Non-pigmented ciliary epithelial cell (primary cell): ENCODE data around the gene IL17REL.

Source experiments
- DNase-seq: peaks from one replicate; pipeline ENCODE4 v3.0.0-alpha.2; 2010; ENCODE audit warnings: low read depth

Gene IL17REL

DNA sequence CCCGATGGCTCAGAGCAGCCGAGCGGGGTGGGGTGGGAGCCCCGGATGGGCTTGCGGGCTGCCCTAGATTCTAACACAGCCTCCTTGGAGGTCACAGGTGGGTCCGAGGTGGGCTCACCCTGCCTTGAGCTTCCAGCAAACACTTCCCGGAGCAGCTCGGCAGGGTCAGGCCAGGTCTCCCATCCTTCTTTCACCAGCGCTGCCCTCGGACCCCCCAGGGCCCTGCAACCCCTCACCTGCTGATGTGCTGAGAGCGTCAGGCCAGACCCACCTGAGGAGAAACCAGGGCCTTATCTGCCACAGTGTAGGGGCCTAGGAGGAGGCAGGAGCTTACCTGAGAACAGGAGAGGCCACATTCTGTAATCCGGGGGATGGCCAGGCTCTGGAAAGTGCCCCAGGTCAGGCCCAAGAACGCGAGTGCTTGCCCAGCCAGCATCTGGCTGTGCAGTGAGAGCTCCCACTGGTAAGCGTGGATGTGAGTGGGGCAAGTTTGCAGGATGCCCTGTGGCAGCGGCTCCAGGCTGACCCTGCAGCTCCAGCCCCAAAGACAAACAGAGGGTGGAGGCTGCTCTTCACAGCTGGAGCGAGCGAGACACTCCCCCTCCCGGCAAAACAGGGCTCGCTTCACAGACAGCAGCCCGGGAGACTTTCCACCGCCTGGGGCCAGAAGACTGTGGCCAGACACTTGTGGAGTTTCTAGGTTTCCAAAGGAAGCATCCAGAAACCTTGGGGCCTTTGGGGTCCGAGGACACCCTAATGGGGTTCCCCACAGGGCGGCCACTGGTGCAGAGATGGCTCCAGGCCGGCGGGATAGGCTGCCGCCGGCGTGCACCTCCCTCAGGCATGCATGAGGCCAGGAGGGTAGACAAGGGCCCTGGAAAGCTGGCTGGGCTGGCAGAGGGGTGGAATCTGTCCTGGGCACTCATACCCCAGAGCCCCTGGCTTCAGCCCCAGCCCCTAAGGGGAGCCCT is at the start of gene IL17REL:
Gene IL17REL, minus strand, starts transcription at position 555 of the 971 bp plus-strand sequence. Its CDS starts 119 bp downstream, at position 436.
- no peak for DNase-seq

GRCh38 chr22:50061824-50062355 is 49.3 kb upstream of the IL17REL start:
- no peak for DNase-seq

- no peak for DNase-seq
Observed at GRCh38 chr22:50061141-50061823, 48.7 kb upstream of the IL17REL start.

GRCh38 chr22:50060441-50061140 is 48.0 kb upstream of the IL17REL start:
- no peak for DNase-seq

DNA sequence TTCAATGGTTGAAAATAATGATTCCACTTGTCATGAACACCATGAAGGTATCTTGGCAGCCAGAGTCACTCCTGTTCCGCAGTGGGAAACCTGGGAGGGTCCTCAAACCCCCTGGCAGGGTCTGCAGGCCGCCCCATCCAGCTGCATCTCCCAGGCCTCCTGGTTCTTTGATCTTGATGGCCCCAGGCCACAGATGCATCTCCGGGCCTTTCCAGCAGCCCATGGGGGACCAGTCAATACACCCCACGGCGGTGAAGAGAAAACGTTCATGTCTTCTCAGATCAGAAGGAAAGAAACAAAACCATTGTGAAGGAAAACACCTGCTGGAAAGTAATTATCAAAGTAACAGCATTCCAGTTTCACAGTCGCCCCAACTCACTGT is 47.3 kb upstream of the IL17REL start:
- no peak for DNase-seq

- DNase-seq = no peak
Observed at GRCh38 chr22:50058906-50059880, 46.6 kb upstream of the IL17REL start.

GRCh38 chr22:50058061-50058905 is 45.7 kb upstream of the IL17REL start, which contains the start of gene TTLL8:
TTLL8 (minus strand) TSS chr22:50058298.
- DNase-seq = no peak

GRCh38 chr22:50057278-50058060 is 44.9 kb upstream of the IL17REL start:
- DNase-seq = no peak

DNA sequence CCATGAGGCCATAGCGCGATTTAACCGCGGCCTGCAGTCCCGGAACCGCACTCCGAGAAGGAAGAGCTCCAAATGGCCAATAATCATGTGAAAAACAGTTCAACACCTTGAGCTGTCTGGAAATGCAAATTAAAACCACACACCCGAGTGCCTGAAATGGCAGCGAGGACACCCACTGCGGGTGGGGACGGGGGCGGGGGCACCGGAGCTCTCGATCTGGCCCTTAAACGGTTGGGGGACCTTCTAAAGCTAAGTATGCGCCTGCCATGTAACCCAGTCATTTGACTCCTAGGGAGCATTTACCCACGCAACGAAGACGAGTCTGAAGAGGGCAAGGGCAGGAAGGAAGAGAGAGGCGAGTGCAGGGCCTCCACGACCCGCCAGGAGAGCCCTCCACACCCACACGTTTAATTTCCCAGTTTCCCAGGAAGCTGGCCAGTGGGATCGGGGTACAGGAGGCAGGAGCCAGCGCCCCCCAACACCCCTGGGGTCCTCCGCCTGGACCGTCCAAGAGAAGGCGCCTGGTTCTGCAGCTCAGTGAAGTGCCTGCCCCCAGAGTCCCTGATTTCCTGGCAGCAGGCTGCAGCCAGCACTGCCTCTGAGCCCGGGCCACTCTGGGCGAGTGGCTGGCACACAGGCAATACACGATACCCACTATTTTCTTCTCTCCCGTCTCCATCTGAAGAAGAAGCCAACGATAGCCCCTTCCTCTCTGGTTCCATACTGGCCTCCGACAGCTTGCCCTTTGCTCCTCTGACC is 43.8 kb upstream of the IL17REL start:
- no peak for DNase-seq

GRCh38 chr22:50053861-50054260 is 41.3 kb upstream of the IL17REL start:
- DNase-seq = no peak

DNA sequence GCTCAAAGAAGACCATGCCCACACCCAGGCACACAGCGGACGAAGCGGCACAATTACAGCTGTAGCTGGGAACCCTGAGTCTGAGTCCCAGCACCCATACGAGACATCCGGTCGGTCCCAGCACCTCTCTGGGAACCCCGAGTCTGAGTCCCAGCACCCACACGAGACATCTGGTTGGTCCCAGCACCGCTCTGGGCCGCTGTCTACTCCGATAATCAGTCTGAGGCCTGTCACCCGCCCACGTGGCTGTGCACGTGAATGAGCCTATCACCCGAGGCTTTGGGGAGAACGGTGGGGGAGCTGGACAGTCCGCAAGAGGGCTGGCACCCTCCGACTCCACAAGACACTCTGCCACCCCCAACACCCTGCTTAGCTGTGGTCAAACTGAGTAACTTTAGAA is 39.4 kb upstream of the IL17REL start:
- no peak for DNase-seq

GRCh38 chr22:50049299-50050195 is 37.0 kb upstream of the IL17REL start:
- DNase-seq = no peak

DNA sequence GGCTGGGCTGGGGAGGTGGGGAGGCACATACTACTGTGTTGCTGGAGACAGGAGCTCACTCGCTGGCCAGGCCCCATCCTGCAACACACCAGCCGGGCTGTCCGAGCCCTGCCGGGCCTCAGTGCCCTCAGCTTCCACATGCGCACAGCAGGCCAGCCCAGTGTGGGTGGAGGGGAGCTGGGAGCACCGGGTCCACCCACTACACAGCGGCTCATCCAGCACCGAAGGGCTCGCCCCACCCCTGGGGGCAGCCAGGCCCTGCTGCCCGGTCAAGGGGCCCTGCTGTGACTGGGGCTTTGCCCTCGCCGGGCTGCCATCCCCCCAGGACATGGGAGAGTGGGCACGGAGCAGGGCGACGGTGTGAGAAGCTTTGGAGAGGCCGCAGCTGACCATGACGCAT is 36.3 kb upstream of the IL17REL start:
- DNase-seq = no peak

DNA sequence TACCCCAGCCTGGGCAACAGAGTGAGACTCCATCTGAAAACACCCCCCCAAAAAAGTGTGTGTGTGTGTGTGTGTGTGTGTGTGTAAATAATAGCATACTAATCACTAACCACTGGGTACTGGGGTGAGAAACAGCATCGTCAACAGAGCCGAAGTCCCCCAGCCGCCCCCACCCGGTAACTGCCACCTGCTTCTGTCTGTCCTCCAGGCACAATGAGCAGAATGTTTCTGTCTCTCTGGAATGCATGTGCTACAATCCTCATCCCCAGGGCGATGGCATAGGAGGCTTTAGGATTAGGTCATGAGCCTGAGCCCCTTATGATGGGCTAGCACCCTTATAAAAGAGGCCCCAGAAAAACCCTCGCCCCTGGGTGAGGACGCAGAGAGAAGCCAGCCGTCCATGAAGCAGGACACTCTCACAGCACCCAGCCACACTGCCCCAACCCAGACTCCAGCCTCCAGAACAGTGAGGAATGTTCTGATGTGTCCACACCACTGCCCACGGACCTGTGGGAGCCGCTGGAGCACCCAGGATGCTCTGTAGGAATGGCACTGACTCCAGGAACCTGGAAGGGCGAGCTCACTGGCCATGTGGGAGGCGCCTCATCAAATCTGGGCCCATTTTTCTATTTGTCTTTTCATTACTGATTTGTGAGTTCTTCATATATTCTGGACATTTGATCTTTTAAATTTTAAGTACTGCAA is 35.6 kb upstream of the IL17REL start:
- DNase-seq = no peak

- DNase-seq = no peak
Observed at GRCh38 chr22:50047346-50047745, 34.8 kb upstream of the IL17REL start.

DNA sequence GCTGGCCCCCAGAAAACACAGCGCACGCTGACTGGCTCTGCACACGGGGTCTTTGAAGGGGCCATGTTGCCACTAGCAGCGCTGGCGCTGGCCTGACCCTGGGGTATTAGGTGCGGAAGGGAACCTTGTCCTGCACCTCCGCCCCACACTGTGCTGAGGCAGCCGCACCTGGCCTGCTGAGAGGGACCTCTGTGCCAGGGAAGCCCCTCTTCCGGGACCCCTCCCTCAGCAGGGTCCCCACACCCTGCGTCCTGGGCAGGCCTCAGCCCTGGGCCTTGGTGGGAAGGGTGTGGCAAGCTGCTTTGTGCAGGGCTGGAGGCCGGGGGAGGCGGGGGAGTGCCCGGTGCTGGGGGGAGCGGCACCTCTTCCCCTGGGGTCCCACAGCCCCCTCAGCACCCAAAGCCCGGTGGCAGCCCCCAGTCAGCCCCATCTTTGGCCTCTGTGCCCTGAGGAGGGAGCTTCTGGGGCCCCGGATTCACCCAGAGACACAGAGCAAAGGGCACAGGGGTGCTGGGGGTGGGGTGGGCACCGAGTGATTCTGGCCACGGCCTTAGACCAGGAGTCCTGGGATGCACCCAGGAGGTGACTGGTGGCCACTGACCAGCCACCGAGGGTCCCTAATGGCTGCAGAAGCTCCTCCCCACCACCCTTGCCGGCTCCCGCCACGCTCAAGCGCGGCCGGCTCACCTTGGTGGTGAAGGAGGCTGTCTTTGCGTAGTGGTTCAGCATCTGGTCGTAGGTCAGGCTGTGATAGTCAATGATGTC is 34.1 kb upstream of the IL17REL start:
- DNase-seq = no peak
